GM21515 (cell line): Measurements from ENCODE around the gene CYP17A1.
"Not testable (repeated sequence)": the region's sequence is repeated elsewhere in the genome, so short reads cannot be mapped to it uniquely, and the experiment has no call there.

Source experiments
- ATAC-seq: cut with Tn5 transposase; IDR thresholded peaks from one replicate; pipeline ENCODE4 v1.9.1; 2021; ENCODE audit not compliant: unreplicated experiment

Gene CYP17A1

GRCh38 chr10:102837230-102837721, at the start of gene CYP17A1:
CYP17A1 (minus strand) TSS chr10:102837413; CDS start chr10:102837361, 52 bp downstream.
- no peak for ATAC-seq

- ATAC-seq: no peak
Observed at GRCh38 chr10:102880256-102880655, 43.0 kb upstream of the CYP17A1 start.

- no peak for ATAC-seq
Observed at GRCh38 chr10:102878629-102879028, 41.4 kb upstream of the CYP17A1 start.

- ATAC-seq: no peak
Observed at GRCh38 chr10:102876747-102877153, 39.5 kb upstream of the CYP17A1 start.

DNA sequence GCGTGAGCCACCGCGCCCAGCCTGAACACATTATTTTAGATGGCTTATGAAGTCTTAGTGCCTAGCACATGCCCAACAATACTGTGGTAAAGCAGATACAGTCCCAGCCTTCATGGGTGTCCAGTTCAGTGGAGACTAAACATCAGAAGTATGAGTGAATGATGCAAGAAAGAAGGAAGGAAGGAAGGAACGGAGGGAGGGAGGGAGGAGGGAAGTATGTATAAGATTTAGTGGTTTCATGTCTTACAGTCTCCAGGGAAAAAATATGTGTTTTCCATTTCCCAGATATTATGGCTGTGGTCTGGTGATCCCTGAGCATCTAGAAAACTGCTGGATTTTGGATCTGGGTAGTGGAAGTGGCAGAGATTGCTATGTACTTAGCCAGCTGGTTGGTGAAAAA, 35.0 kb upstream of the CYP17A1 start:
- no peak for ATAC-seq

GRCh38 chr10:102870221-102870620, 33.0 kb upstream of the CYP17A1 start:
- no peak for ATAC-seq

GRCh38 chr10:102869258-102870198, 32.3 kb upstream of the CYP17A1 start, which contains the start of gene AS3MT:
AS3MT (plus strand) TSS chr10:102869470; CDS start chr10:102869593, 123 bp downstream.
- ATAC-seq: no peak

DNA sequence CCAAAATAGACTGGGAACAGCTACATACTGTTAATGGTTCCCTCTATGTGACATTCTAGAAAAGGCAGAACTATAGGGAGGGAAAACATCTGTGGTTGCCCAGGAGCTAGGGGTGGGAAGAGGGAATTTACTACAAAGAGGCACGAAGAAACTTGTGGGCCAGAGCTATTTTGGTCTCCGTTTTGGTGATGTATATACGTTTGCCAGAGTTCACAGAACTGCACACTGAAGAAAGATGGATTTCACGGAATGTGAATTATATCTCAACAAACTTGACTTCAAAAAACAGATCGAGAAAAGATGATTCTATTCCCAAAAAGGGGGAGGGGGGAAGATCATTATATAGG, 31.7 kb upstream of the CYP17A1 start:
- no peak for ATAC-seq

DNA sequence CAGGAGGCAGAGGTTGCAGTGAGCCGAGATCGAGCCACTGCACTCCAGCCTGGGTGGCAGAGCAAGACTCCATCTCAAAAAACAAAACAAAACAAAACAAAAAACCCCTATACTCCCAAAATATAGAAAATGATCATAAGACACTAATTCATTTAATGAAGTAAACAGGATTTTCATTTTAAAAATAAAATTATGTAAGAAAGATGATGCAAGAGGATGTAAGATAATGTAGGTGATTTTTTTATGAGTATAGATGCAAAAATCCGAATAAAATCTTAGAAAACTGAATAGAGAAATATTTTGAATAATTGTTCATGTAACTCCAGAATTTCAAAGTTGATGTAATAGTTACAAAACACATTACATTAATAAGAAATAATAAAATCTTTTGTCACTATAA, 28.4 kb upstream of the CYP17A1 start:
- no peak for ATAC-seq

DNA sequence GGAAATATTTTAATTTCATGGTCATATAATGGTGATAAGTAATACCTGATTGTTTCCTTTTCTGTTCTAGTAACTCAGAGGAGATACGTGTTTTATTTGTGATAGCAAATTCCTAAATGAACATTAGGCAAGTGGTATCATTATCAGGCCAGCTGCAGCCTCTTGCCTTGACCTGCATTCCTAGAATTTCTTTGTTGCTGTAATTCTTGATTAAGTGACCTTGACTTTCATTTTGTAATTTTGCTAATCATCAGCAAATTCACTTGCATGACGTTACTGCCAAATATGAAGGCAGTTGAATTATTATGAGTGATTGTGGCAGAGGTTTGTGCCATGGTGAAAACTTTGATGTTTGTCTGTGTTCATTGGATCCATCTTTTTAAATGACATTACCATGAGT, 26.4 kb upstream of the CYP17A1 start:
- ATAC-seq: no peak

- no peak for ATAC-seq
Observed at GRCh38 chr10:102859911-102860310, 22.7 kb upstream of the CYP17A1 start.

DNA sequence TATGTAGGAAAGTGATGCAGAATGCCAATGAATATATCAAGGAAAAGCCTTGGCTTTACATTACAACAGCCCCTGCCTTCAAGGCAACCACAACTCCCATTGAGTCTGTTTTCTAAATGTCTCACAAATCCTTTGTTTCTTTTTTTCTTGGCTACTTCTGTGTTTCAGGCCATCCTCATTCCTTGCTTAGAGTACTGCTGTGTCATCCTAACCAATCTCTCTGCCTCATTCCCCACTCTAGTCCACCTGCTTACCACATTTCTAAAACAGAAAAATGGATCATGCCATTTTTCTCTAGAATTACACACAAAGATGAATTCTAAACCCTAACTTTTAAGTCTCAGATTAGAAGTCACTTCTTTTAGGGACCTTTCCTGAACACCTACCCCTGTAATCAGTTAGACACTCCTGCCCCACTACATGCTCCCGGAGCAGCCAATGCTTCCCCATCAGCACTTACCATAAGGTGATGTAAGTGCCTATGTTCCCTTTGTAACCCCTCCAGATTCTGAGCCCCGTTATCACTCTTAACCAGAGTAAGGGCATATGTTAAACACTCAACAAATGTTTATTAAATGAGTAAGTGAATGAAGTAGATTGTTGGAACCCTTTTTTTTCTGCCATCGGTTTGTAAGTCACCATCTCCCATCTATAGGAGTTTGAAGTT, 19.7 kb upstream of the CYP17A1 start:
- ATAC-seq: no peak

GRCh38 chr10:102855731-102856436, 18.7 kb upstream of the CYP17A1 start:
- not testable (repeated sequence) for ATAC-seq

GRCh38 chr10:102853237-102853636, 16.0 kb upstream of the CYP17A1 start:
- ATAC-seq: not testable (repeated sequence)

- ATAC-seq: no peak
Observed at GRCh38 chr10:102850025-102850518, 12.9 kb upstream of the CYP17A1 start.

- ATAC-seq: no peak
Observed at GRCh38 chr10:102845352-102845902, 8.2 kb upstream of the CYP17A1 start.

- ATAC-seq: not testable (repeated sequence)
Observed at GRCh38 chr10:102844190-102844776, 7.1 kb upstream of the CYP17A1 start.

GRCh38 chr10:102843139-102843538, 5.9 kb upstream of the CYP17A1 start:
- ATAC-seq: not testable (repeated sequence)

DNA sequence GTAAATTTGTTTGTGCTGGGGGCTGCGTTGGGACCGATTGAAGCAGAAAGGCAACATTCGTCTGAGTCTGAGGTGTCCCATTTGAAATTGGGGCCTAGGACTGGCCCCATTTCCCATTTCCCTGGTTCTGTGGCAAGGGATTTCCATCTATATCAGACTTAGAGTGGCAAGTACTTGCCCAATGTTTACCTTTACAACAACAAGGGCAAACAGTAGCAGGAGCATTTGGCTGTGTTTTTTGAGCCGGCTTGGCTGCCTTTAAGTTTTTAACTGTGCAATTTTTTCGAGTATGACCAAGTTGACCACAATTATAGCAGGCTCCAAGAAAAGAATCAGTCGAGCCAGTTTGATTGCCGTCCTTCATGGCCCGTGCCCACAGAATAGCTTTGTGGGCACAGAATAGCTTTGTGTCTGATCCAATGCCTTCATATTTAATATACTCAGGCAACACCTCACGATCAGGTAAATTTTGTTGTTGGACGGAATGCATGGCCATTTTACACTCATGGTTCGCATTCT, 4.7 kb upstream of the CYP17A1 start:
- no peak for ATAC-seq

GRCh38 chr10:102838276-102838927, 1.2 kb upstream of the CYP17A1 start:
- ATAC-seq: not testable (repeated sequence)
